Measurements from ENCODE around the gene H1-8.

Gene H1-8

DNA sequence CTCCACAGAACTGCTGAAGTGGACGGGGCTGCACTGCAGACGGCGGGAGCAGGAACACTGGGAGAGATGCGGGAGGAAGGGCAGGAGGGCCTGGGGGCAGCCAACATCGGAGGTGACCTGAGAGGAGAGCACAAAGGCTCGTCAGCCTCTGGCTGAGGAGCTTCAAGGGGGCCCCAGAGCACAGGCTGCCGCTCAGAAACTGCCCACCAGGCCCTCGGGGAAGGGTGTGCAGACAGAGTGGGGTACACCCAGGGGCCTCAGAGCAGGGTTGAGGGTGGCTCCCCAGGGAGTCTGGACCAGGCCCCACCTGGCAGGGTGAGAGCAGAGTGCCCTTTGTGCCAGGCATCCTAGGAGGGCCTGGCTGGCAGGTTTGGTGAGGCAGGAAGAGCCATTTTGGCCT lies 29.3 kb upstream of the H1-8 start:
- ATAC-seq: no peak
- TF ChIP-seq ZFP3 (CRISPR knock-in tag; IDR thresholded peaks at IDR 0.05) (no peak), BACH2 (CRISPR knock-in tag; IDR thresholded peaks at IDR 0.05; ENCODE audit: borderline replicate concordance) (no peak), ISL1 (CRISPR knock-in tag; IDR thresholded peaks at IDR 0.05) (no peak), TCF4 (CRISPR knock-in tag; IDR thresholded peaks at IDR 0.05; ENCODE audit: borderline replicate concordance) (no peak), ZNF8 (CRISPR knock-in tag; IDR thresholded peaks at IDR 0.05) (no peak), OSR1 (CRISPR knock-in tag; IDR thresholded peaks at IDR 0.05) (no peak), SNAI2 (CRISPR knock-in tag; IDR thresholded peaks at IDR 0.05) (no peak)

GRCh38 chr3:129514110-129514509 lies 28.9 kb upstream of the H1-8 start:
- TF ChIP-seq, protein P1, sequence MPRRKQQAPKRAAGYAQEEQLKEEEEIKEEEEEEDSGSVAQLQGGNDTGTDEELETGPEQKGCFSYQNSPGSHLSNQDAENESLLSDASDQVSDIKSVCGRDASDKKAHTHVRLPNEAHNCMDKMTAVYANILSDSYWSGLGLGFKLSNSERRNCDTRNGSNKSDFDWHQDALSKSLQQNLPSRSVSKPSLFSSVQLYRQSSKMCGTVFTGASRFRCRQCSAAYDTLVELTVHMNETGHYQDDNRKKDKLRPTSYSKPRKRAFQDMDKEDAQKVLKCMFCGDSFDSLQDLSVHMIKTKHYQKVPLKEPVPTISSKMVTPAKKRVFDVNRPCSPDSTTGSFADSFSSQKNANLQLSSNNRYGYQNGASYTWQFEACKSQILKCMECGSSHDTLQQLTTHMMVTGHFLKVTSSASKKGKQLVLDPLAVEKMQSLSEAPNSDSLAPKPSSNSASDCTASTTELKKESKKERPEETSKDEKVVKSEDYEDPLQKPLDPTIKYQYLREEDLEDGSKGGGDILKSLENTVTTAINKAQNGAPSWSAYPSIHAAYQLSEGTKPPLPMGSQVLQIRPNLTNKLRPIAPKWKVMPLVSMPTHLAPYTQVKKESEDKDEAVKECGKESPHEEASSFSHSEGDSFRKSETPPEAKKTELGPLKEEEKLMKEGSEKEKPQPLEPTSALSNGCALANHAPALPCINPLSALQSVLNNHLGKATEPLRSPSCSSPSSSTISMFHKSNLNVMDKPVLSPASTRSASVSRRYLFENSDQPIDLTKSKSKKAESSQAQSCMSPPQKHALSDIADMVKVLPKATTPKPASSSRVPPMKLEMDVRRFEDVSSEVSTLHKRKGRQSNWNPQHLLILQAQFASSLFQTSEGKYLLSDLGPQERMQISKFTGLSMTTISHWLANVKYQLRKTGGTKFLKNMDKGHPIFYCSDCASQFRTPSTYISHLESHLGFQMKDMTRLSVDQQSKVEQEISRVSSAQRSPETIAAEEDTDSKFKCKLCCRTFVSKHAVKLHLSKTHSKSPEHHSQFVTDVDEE (CRISPR knock-in tag; IDR thresholded peaks at IDR 0.05): no peak
- TF ChIP-seq ZNF8 (CRISPR knock-in tag; IDR thresholded peaks at IDR 0.05): no peak
- no peak for TF ChIP-seq ARNTL (CRISPR knock-in tag; IDR thresholded peaks at IDR 0.05; ENCODE audit: borderline replicate concordance, low read depth)
- no peak for TF ChIP-seq CSDC2 (CRISPR knock-in tag; IDR thresholded peaks at IDR 0.05)
- TF ChIP-seq, protein P2, sequence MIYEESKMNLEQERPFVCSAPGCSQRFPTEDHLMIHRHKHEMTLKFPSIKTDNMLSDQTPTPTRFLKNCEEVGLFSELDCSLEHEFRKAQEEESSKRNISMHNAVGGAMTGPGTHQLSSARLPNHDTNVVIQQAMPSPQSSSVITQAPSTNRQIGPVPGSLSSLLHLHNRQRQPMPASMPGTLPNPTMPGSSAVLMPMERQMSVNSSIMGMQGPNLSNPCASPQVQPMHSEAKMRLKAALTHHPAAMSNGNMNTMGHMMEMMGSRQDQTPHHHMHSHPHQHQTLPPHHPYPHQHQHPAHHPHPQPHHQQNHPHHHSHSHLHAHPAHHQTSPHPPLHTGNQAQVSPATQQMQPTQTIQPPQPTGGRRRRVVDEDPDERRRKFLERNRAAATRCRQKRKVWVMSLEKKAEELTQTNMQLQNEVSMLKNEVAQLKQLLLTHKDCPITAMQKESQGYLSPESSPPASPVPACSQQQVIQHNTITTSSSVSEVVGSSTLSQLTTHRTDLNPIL (CRISPR knock-in tag; IDR thresholded peaks at IDR 0.05; ENCODE audit: low read depth): no peak
- no peak for TF ChIP-seq OSR1 (CRISPR knock-in tag; IDR thresholded peaks at IDR 0.05)
- no peak for TF ChIP-seq ZNF565 (CRISPR knock-in tag; conservative IDR thresholded peaks at IDR 0.05; ENCODE audit: low read depth)
- TF ChIP-seq ISL1 (CRISPR knock-in tag; IDR thresholded peaks at IDR 0.05): no peak
- TF ChIP-seq BACH2 (CRISPR knock-in tag; IDR thresholded peaks at IDR 0.05; ENCODE audit: borderline replicate concordance): no peak
- TF ChIP-seq POU6F1 (CRISPR knock-in tag; IDR thresholded peaks at IDR 0.05; ENCODE audit: borderline replicate concordance, low read depth): no peak
- no peak for TF ChIP-seq ZFP3 (CRISPR knock-in tag; IDR thresholded peaks at IDR 0.05)
- TF ChIP-seq SNAI2 (CRISPR knock-in tag; IDR thresholded peaks at IDR 0.05): no peak
- TF ChIP-seq, protein P3, sequence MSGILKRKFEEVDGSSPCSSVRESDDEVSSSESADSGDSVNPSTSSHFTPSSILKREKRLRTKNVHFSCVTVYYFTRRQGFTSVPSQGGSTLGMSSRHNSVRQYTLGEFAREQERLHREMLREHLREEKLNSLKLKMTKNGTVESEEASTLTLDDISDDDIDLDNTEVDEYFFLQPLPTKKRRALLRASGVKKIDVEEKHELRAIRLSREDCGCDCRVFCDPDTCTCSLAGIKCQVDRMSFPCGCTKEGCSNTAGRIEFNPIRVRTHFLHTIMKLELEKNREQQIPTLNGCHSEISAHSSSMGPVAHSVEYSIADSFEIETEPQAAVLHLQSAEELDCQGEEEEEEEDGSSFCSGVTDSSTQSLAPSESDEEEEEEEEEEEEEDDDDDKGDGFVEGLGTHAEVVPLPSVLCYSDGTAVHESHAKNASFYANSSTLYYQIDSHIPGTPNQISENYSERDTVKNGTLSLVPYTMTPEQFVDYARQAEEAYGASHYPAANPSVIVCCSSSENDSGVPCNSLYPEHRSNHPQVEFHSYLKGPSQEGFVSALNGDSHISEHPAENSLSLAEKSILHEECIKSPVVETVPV (CRISPR knock-in tag; IDR thresholded peaks at IDR 0.05): no peak
- TF ChIP-seq ESRRG (CRISPR knock-in tag; IDR thresholded peaks at IDR 0.05): no peak
- ATAC-seq: no peak

DNA sequence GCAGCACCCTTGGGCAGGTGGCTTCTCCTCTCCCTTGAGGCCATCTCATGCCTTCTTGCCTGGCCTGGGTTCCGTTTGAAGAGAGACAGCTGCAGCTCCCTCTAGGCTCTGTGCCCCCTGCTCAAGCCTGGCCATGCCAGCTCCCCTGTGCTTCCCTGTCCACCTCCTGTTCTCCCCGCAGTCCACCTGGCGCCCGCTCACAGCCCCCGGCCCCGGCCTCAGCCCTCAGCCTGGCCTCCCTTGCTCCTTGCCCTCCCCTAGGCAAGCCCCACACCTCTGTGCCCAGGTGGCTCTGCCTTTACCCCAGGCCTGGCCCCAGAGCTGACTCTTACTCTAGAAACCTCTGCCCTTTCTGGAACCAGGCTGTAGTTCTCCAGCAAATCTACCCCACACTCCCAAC lies 28.4 kb upstream of the H1-8 start:
- ATAC-seq: no peak
- TF ChIP-seq, protein P2 (CRISPR knock-in tag; IDR thresholded peaks at IDR 0.05; ENCODE audit: low read depth): no peak
- TF ChIP-seq ZNF70 (CRISPR knock-in tag; IDR thresholded peaks at IDR 0.05): no peak
- TF ChIP-seq TOX (CRISPR knock-in tag; IDR thresholded peaks at IDR 0.05; ENCODE audit: borderline replicate concordance): no peak
- TF ChIP-seq ZFP3 (CRISPR knock-in tag; IDR thresholded peaks at IDR 0.05): no peak
- TF ChIP-seq TCF4 (CRISPR knock-in tag; IDR thresholded peaks at IDR 0.05; ENCODE audit: borderline replicate concordance): no peak
- TF ChIP-seq ESRRG (CRISPR knock-in tag; IDR thresholded peaks at IDR 0.05): no peak
- TF ChIP-seq OSR1 (CRISPR knock-in tag; IDR thresholded peaks at IDR 0.05): no peak
- TF ChIP-seq PPARA (CRISPR knock-in tag; IDR thresholded peaks at IDR 0.05; ENCODE audit: borderline replicate concordance): no peak
- TF ChIP-seq, protein P1 (CRISPR knock-in tag; IDR thresholded peaks at IDR 0.05): no peak
- no peak for TF ChIP-seq ZNF565 (CRISPR knock-in tag; conservative IDR thresholded peaks at IDR 0.05; ENCODE audit: low read depth)
- no peak for TF ChIP-seq ZFP30 (CRISPR knock-in tag; IDR thresholded peaks at IDR 0.05)
- TF ChIP-seq ISL1 (CRISPR knock-in tag; IDR thresholded peaks at IDR 0.05): no peak
- TF ChIP-seq, protein P4, sequence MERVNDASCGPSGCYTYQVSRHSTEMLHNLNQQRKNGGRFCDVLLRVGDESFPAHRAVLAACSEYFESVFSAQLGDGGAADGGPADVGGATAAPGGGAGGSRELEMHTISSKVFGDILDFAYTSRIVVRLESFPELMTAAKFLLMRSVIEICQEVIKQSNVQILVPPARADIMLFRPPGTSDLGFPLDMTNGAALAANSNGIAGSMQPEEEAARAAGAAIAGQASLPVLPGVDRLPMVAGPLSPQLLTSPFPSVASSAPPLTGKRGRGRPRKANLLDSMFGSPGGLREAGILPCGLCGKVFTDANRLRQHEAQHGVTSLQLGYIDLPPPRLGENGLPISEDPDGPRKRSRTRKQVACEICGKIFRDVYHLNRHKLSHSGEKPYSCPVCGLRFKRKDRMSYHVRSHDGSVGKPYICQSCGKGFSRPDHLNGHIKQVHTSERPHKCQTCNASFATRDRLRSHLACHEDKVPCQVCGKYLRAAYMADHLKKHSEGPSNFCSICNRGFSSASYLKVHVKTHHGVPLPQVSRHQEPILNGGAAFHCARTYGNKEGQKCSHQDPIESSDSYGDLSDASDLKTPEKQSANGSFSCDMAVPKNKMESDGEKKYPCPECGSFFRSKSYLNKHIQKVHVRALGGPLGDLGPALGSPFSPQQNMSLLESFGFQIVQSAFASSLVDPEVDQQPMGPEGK (CRISPR knock-in tag; IDR thresholded peaks at IDR 0.05; ENCODE audit: borderline replicate concordance): no peak
- no peak for TF ChIP-seq ZNF8 (CRISPR knock-in tag; IDR thresholded peaks at IDR 0.05)
- TF ChIP-seq, protein P3 (CRISPR knock-in tag; IDR thresholded peaks at IDR 0.05): no peak
